ENCODE measurements around the gene SEMA3D. TPM values are rescaled to one million over a fixed set of nuclear protein-coding genes. Genes with fewer than 3 reads are reported as not detected.

SEMA3D gene
- total and polyA plus RNA-seq, 2 of the 13 experiments (the other 11 are each of a cell fraction or from before 2014, with no cell fraction given) = 0.07 TPM; not detected in 1

GRCh38 chr7:85067371-85067770, 119.5 kb downstream of the SEMA3D start (continued):
- no peak for TF ChIP-seq FOXK1 (CRISPR knock-in tag; IDR thresholded peaks at IDR 0.05; ENCODE audit: borderline replicate concordance, low read depth)

- H3K36me3 ChIP-seq (replicated peaks in 1 of 2; ENCODE audit: control insufficient read depth in 1 of 2, insufficient read depth in 2 of 2, low read length in 2 of 2) = no peaks in the 10 kb centered on the region
- no peak for TF ChIP-seq GLI4 (CRISPR knock-in tag; IDR thresholded peaks at IDR 0.05; ENCODE audit: borderline replicate concordance)
- TF ChIP-seq TP53 (CRISPR knock-in tag; conservative IDR thresholded peaks at IDR 0.05) = no peak
- TF ChIP-seq NR3C1 (CRISPR knock-in tag; IDR thresholded peaks at IDR 0.05) = no peak
- no peak for TF ChIP-seq REPIN1 (CRISPR knock-in tag; IDR thresholded peaks at IDR 0.05; ENCODE audit: borderline replicate concordance, low read depth)
- no peak for TF ChIP-seq THRA (CRISPR knock-in tag; IDR thresholded peaks at IDR 0.05; ENCODE audit: borderline replicate concordance)
- TF ChIP-seq SMC3 (IDR thresholded peaks at IDR 0.05; ENCODE audit: low read length) = no peak
- TF ChIP-seq KAT2B (IDR thresholded peaks at IDR 0.05; ENCODE audit: borderline replicate concordance, low read depth, low read length) = no peak
- no peak for TF ChIP-seq MATR3 (CRISPR knock-in tag; IDR thresholded peaks at IDR 0.05)
- no peak for TF ChIP-seq PHF5A (CRISPR knock-in tag; IDR thresholded peaks at IDR 0.05; ENCODE audit: low read depth, unreplicated experiment)
- no peak for TF ChIP-seq ETV6 (CRISPR knock-in tag; conservative IDR thresholded peaks at IDR 0.05)
- TF ChIP-seq PLSCR1 (CRISPR knock-in tag; IDR thresholded peaks at IDR 0.05; ENCODE audit: borderline replicate concordance) = no peak
- TF ChIP-seq KMT2B (CRISPR knock-in tag; IDR thresholded peaks at IDR 0.05) = no peak
- no peak for TF ChIP-seq ZSCAN30 (CRISPR knock-in tag; IDR thresholded peaks at IDR 0.05)
- TF ChIP-seq MAFK (conservative IDR thresholded peaks at IDR 0.05 in 1 of 2, IDR thresholded peaks at IDR 0.05 in 1 of 2; ENCODE audit: low read length in 2 of 2) = no peak
- no peak for TF ChIP-seq ZFP82 (CRISPR knock-in tag; IDR thresholded peaks at IDR 0.05; ENCODE audit: borderline replicate concordance)
- no peak for TF ChIP-seq MAX (IDR thresholded peaks at IDR 0.05)
- no peak for TF ChIP-seq ZNF891 (CRISPR knock-in tag; IDR thresholded peaks at IDR 0.05)
- no peak for TF ChIP-seq ZSCAN5A (CRISPR knock-in tag; IDR thresholded peaks at IDR 0.05; ENCODE audit: borderline replicate concordance)
- no peaks in the 10 kb centered on the region for H3K27me3 ChIP-seq (ENCODE audit: control insufficient read depth in 1 of 2, insufficient read depth in 2 of 2, low read length in 2 of 2)
- H2AFZ ChIP-seq (ENCODE audit: low read length) = no peak overlapping the region
- H4K20me1 ChIP-seq (ENCODE audit: insufficient read depth, low read length) = no peaks in the 10 kb centered on the region
- no peak overlapping the region for H3K4me3 ChIP-seq (replicated peaks in 1 of 3; ENCODE audit: insufficient read depth in 1 of 3, low read depth in 2 of 3, low read length in 3 of 3)
- no TSS peak for BruUV-seq (replicated peaks)
- ATAC-seq (no peak), DNase-seq (ENCODE audit: low spot score) (no peak), FAIRE-seq (no peak)
- ChIA-PET CTCF (ENCODE audit: low intra/inter-chr PET ratio, low total read pairs) (no interaction called here), POLR2A (no interaction called here)
- no peak overlapping the region for H3K27ac ChIP-seq (ENCODE audit: extremely low read length, insufficient read depth, low read length)
- no peaks in the 10 kb centered on the region for H3K9me3 ChIP-seq (ENCODE audit: low read length)
- intact Hi-C loops (cut with micrococcal nuclease; ENCODE audit: unreplicated experiment) = no loop called here
- H3K4me2 ChIP-seq (ENCODE audit: low read depth, low read length) = no peak overlapping the region
- no peaks in the 10 kb centered on the region for H3K4me1 ChIP-seq (ENCODE audit: insufficient read depth, low read length)
- H3K9ac ChIP-seq (ENCODE audit: insufficient read depth, low read depth, low read length) = no peak overlapping the region
- in situ Hi-C loops (cut with HindIII; ENCODE audit: extremely low pct_ligation_motif_present, low pct_unique_long_range_greater_than_20kb) = loop anchor here (25.0 kb wide), 1 partner anchor 1396 kb away; no protein-coding TSS in a partner anchor
- no peaks in the 10 kb centered on the region for H3K79me2 ChIP-seq (ENCODE audit: insufficient read depth, low read length)
These were observed 120.9 kb downstream of the SEMA3D start for GRCh38 chr7:85065888-85066485.
